ENCODE results near the gene OLFM1. TPM values are rescaled to one million over a fixed set of nuclear protein-coding genes. Genes with fewer than 3 reads are reported as not detected.

Gene OLFM1
- total RNA-seq, 6 experiments from 2014 or later: 1.1 to 5.9 (median 3.5) TPM

DNA sequence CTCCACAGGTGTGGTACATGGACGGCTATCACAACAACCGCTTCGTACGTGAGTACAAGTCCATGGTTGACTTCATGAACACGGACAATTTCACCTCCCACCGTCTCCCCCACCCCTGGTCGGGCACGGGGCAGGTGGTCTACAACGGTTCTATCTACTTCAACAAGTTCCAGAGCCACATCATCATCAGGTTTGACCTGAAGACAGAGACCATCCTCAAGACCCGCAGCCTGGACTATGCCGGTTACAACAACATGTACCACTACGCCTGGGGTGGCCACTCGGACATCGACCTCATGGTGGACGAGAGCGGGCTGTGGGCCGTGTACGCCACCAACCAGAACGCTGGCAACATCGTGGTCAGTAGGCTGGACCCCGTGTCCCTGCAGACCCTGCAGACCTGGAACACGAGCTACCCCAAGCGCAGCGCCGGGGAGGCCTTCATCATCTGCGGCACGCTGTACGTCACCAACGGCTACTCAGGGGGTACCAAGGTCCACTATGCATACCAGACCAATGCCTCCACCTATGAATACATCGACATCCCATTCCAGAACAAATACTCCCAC is 32.1 kb downstream of the OLFM1 start:
- Histone ChIP-seq H3K4me3 (no peak overlapping the region), H3K4me1 (no peaks in the 10 kb centered on the region), H3K27ac (no peak overlapping the region), H3K9me3 (no peaks in the 10 kb centered on the region), H3K27me3 (no peaks in the 10 kb centered on the region), H3K36me3 (no peaks in the 10 kb centered on the region)
- no peak for TF ChIP-seq POLR2A (IDR thresholded peaks at IDR 0.05)
- TF ChIP-seq, protein P1, sequence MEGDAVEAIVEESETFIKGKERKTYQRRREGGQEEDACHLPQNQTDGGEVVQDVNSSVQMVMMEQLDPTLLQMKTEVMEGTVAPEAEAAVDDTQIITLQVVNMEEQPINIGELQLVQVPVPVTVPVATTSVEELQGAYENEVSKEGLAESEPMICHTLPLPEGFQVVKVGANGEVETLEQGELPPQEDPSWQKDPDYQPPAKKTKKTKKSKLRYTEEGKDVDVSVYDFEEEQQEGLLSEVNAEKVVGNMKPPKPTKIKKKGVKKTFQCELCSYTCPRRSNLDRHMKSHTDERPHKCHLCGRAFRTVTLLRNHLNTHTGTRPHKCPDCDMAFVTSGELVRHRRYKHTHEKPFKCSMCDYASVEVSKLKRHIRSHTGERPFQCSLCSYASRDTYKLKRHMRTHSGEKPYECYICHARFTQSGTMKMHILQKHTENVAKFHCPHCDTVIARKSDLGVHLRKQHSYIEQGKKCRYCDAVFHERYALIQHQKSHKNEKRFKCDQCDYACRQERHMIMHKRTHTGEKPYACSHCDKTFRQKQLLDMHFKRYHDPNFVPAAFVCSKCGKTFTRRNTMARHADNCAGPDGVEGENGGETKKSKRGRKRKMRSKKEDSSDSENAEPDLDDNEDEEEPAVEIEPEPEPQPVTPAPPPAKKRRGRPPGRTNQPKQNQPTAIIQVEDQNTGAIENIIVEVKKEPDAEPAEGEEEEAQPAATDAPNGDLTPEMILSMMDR (IDR thresholded peaks at IDR 0.05): no peak
- DNase-seq (peak in 1 of 3 donors; percentile 24), ATAC-seq (no peak)
- WGBS (ENCODE audit: insufficient coverage, low coverage, low lambda C conversion rate, missing lambda C conversion rate): 78% methylated on average over 5 of the region's 30 CpGs
- intact Hi-C loops (cut with DNase I): no loop called here

- Histone ChIP-seq H3K27me3 (no peaks in the 10 kb centered on the region), H3K9me3 (no peaks in the 10 kb centered on the region), H3K4me3 (no peak overlapping the region), H3K36me3 (no peaks in the 10 kb centered on the region), H3K27ac (no peak overlapping the region), H3K4me1 (no peaks in the 10 kb centered on the region)
- no peak for DNase-seq
- 79% methylated on average over 11 of the region's 23 CpGs for WGBS (ENCODE audit: insufficient coverage, low coverage, low lambda C conversion rate, missing lambda C conversion rate)
- ATAC-seq: no peak
- TF ChIP-seq, protein P1 (IDR thresholded peaks at IDR 0.05): no peak
- no peak for TF ChIP-seq POLR2A (IDR thresholded peaks at IDR 0.05)
- intact Hi-C loops (cut with DNase I): no loop called here
These were observed 32.8 kb downstream of the OLFM1 start for GRCh38 chr9:135120249-135120648.

DNA sequence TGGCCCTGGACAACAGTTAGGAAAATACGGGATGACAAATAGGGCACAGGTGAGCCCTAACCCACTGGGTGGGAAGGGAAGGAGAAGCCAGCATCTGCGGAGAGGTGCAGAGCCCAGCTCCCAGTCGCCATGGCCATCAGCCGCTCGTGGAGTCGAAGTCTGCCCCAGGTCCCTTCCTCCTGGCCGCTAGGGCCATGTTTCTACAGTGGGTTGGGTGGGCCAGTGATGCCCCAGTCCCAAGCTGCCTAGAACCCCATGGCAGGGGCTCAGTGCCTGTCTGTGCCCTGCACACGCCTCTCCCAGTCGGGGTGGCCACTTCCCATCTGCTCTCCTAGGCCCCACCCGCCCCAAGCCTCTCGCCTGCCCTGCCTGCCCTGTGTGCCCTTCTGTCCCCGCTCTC is 34.8 kb downstream of the OLFM1 start:
- 17% methylated on average over 1 of the region's 12 CpGs for WGBS (ENCODE audit: insufficient coverage, low coverage, low lambda C conversion rate, missing lambda C conversion rate)
- Histone ChIP-seq H3K9me3 (no peaks in the 10 kb centered on the region), H3K36me3 (no peaks in the 10 kb centered on the region), H3K4me1 (no peaks in the 10 kb centered on the region), H3K27me3 (no peaks in the 10 kb centered on the region), H3K4me3 (no peak overlapping the region), H3K27ac (no peak overlapping the region)
- no peak for TF ChIP-seq POLR2A (IDR thresholded peaks at IDR 0.05)
- TF ChIP-seq, protein P1 (IDR thresholded peaks at IDR 0.05): no peak
- intact Hi-C loops (cut with DNase I): no loop called here
- ATAC-seq: no peak
- no peak for DNase-seq

DNA sequence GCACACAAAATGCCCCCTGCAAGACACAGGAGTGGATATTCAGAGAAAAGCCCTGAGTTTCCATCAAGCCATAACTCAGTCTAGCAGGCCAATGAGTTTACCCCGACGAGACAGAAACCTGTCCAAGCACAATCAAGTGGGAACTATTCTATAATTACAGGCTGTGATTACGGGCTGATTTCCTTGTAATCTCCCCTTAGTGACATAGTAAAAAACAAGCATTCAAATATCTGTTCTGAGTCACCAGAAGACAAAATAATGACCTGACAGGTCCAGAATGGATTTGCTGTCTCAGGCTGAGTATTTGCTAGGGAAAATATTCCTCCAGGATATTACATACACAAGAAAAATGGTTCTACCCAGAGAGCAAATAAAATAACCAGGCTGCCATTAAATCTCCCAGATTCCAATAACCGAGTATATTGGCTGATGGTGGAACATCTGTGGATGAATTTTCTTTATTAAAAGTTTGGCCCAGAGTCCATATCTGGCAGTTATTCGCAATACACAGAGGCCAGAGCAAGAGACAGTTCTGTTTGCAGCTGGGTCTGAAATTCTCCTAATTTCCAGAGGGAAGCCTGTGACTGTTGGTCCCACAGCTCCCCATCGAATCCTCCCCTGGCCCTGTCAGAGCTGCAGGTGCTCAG is 35.8 kb downstream of the OLFM1 start:
- Histone ChIP-seq H3K36me3 (no peaks in the 10 kb centered on the region), H3K4me3 (no peak overlapping the region), H3K9me3 (no peaks in the 10 kb centered on the region), H3K27ac (no peak overlapping the region), H3K27me3 (no peaks in the 10 kb centered on the region), H3K4me1 (no peaks in the 10 kb centered on the region)
- intact Hi-C loops (cut with DNase I): no loop called here
- DNase-seq (no peak), ATAC-seq (no peak)
- TF ChIP-seq, protein P1 (IDR thresholded peaks at IDR 0.05): no peak
- TF ChIP-seq POLR2A (IDR thresholded peaks at IDR 0.05): no peak
- WGBS (ENCODE audit: insufficient coverage, low coverage, low lambda C conversion rate, missing lambda C conversion rate): 50% methylated on average over 6 of the region's 6 CpGs

Data from right lobe of liver (tissue), 6 donors.